ENCODE measurements around the gene NAV1.
"Not testable (repeated sequence)": the region's sequence is repeated elsewhere in the genome, so short reads cannot be mapped to it uniquely, and the experiment has no call there.

NAV1 gene

GRCh38 chr1:201516511-201517127, 22.3 kb upstream of the NAV1 start:
- CTCF ChIA-PET: interaction anchor here (0.6 to 14.7 kb wide), 7 partner anchors 9 to 561 kb away, joined by 3 to 464 read pairs (median 6); no protein-coding TSS in a partner anchor
- DNase-seq (ENCODE audit: low spot score): no peak
- no peak overlapping the region for H3K27ac ChIP-seq
- TF ChIP-seq CTCF (conservative IDR thresholded peaks at IDR 0.05; ENCODE audit: low read depth): no peak
- POLR2A ChIA-PET (ENCODE audit: low non-redundant PET): interaction anchor here (0.9 kb wide), 1 partner anchor 35 kb away, joined by 4 read pairs; no protein-coding TSS in a partner anchor

DNA sequence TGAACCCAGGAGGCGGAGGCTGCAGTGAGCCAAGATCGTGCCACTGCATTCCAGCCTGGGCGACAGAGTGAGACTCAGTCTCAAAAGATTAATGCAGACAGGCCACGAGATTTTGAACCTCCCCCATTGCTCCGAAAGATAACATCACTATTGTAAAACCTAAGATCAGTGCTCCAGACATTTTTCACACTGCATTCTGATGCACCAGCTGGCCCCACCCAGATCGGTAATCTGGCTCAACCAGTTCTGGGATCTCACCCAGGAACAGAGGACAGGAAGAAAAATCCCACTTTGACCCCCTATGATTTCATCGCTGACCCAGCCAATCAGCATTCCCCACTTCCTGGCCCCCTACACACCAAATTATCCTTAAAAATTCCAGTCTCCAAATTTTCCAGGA, 21.3 kb upstream of the NAV1 start:
- CTCF ChIA-PET: interaction anchor here (0.6 to 14.7 kb wide), 8 partner anchors 15 to 749 kb away, joined by 3 to 464 read pairs (median 4); no protein-coding TSS in a partner anchor
- TF ChIP-seq CTCF (conservative IDR thresholded peaks at IDR 0.05; ENCODE audit: low read depth): no peak
- H3K27ac ChIP-seq: peak overlapping the region; percentile 8; the same call in 1 of the 2 replicates
- DNase-seq (ENCODE audit: low spot score): peak; percentile 80
- POLR2A ChIA-PET (ENCODE audit: low non-redundant PET): interaction anchor here (0.9 to 1.0 kb wide), 2 partner anchors 12 to 14 kb away, joined by 3 read pairs; no protein-coding TSS in a partner anchor

DNA sequence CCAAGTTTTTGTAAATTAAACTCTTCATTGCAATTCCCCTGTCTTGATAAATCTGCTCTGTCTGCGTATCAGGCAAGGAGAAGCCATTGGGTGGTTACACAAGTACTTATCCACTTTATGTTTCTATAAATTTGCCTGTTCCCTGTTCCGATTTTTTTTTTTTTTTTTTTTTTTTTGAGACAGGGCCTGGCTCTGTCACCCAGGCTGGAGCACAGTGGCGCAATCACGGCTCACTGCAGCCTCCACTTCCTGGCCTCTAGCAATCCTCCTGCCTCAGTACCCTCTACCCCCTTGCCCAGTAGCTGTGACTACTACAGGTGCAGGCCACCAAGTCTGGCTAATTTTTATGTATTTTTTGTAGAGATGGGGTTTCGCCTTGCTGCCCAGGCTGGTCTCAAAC, 20.9 kb upstream of the NAV1 start:
- no peak for DNase-seq (ENCODE audit: low spot score)
- TF ChIP-seq CTCF (conservative IDR thresholded peaks at IDR 0.05; ENCODE audit: low read depth): no peak
- ChIA-PET CTCF (interaction anchor here (0.6 to 14.7 kb wide), 8 partner anchors 14 to 749 kb away, joined by 3 to 464 read pairs (median 4); no protein-coding TSS in a partner anchor), POLR2A (ENCODE audit: low non-redundant PET) (interaction anchor here (0.7 to 1.0 kb wide), 3 partner anchors 13 to 22 kb away, joined by 3 to 8 read pairs (median 3); no protein-coding TSS in a partner anchor)
- no peak overlapping the region for H3K27ac ChIP-seq

GRCh38 chr1:201520046-201520575, 18.8 kb upstream of the NAV1 start:
- POLR2A ChIA-PET (ENCODE audit: low non-redundant PET); DNase-seq (ENCODE audit: low spot score); H3K27ac ChIP-seq: not testable (repeated sequence)
- CTCF ChIA-PET: interaction anchor here (0.5 to 1.1 kb wide), 3 partner anchors 20 to 260 kb away, joined by 3 read pairs; no protein-coding TSS in a partner anchor

DNA sequence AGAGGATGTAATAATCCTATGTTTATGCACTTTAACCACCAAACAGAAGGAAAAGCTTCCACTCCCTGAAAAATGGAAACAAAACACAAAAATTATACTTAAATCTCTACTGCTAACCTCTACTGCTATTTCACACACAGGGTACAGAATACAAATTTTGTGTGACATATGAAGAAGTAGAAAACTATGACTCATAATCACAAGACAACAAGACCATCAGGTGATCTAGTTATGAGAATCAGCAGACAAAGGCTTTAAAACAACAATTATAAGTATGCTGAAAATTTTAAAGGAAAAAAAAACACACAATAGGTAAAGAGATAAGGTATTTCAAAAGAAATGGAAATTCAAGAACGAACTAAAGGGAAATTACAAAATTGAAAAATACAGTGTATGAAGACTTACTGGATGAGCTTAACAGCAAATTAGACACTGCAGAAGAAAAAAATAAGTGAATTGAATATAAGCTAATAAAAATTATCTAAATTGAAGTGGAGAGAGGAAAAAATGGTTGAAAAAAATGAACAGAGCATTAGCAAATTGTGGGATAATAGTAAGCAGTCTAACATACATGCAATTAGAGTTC, 13.6 kb upstream of the NAV1 start:
- POLR2A ChIA-PET (ENCODE audit: low non-redundant PET): no interaction called here
- no peak for TF ChIP-seq CTCF (conservative IDR thresholded peaks at IDR 0.05; ENCODE audit: low read depth)
- no peak overlapping the region for H3K27ac ChIP-seq
- CTCF ChIA-PET: interaction anchor here (0.5 to 2.1 kb wide), 5 partner anchors 9 to 124 kb away, joined by 3 to 6 read pairs (median 4); no protein-coding TSS in a partner anchor
- no peak for DNase-seq (ENCODE audit: low spot score)

GRCh38 chr1:201527879-201528278, 11.0 kb upstream of the NAV1 start:
- CTCF ChIA-PET: interaction anchor here (0.6 to 2.5 kb wide), 5 partner anchors 24 to 758 kb away, joined by 3 to 6 read pairs (median 3); no protein-coding TSS in a partner anchor
- DNase-seq (ENCODE audit: low spot score): no peak
- no peak overlapping the region for H3K27ac ChIP-seq
- POLR2A ChIA-PET (ENCODE audit: low non-redundant PET): no interaction called here
- TF ChIP-seq CTCF (conservative IDR thresholded peaks at IDR 0.05; ENCODE audit: low read depth): no peak
